Pancreas (tissue), 10 donors: ENCODE results near the gene ARHGEF38. TPM values are rescaled to one million over a fixed set of nuclear protein-coding genes. Genes with fewer than 3 reads are reported as not detected.
A peak's percentile ranks its signal among the peaks of the same experiment; 100 is the strongest.
"Not testable (repeated sequence)": the region's sequence is repeated elsewhere in the genome, so short reads cannot be mapped to it uniquely, and the experiment has no call there.

Source experiments
- ATAC-seq, 4 donors: fragments of 200-7000 bp; cut with Tn5 transposase; one replicate each; pipeline versions ENCODE4 v1.8.0 to v1.9.1; 2020; ENCODE audit warnings: mild to moderate bottlenecking in 4 of 4, moderate library complexity in 4 of 4
- DNase-seq, 6 donors: peaks; one replicate each; pipeline ENCODE4 v3.0.0-alpha.2; 2020
- FAIRE-seq: peaks from 2 replicates; lab custom pipeline; 2012; peaks lifted over from hg19 to GRCh38; lab: Jason Lieb, UNC
- H3K27ac ChIP-seq, 4 donors: fragments of 200-600 bp; sonication (generic); 1 replicate in 3 of 4; 2 replicates in 1 of 4; pipeline versions ENCODE4 v1.5.0 to v1.8.0; 2020
- H3K27me3 ChIP-seq, 4 donors: fragments of 200-600 bp; one replicate each; pipeline ENCODE4 v1.8.0; 2021
- H3K36me3 ChIP-seq, 3 donors: fragments of 200-600 bp; sonication (generic) in 1 of 3; one replicate each; pipeline versions ENCODE4 v1.5.0 to v1.8.0; 2020 to 2021
- H3K4me1 ChIP-seq, 3 donors: fragments of 200-600 bp; one replicate each; pipeline ENCODE4 v1.8.0; 2021
- H3K4me3 ChIP-seq, 4 donors: fragments of 200-600 bp; sonication (generic) in 2 of 4; one replicate each; pipeline versions ENCODE4 v1.5.0 to v1.8.0; 2020 to 2021
- H3K9me3 ChIP-seq, 4 donors: fragments of 200-600 bp; one replicate each; pipeline ENCODE4 v1.8.0; 2021
- WGBS, 2 donors: extraction: QIAGEN DNeasy Blood & Tissue Kit; methylation state at CpG; one replicate each; pipeline ENCODE4 v1.1.7; 2013; 5-methylcytosine and 5-hydroxymethylcytosine counted together
- intact Hi-C, 3 donors: fragments of 100-400 bp; cut with DNase I; formaldehyde crosslinking; loops; one replicate each; pipeline versions ENCODE4 v1.11.1 to v1.14.2; 2022
- polyA plus RNA-seq, 2 donors: library from polyadenylated mRNA; stranded (reverse); fragments of 200-250 nt; gene quantifications; one replicate each; pipeline ENCODE4 v1.2.3, GENCODE V29; 2013
- total RNA-seq, 6 donors: library from RNA; stranded (reverse); fragmentation: NEBNext Ultra II Directional in 4 of 6; extraction: Animal tissue kit (Norgen Biotek cat#: 25700) in 4 of 6; gene quantifications; one replicate each; pipeline versions ENCODE4 v1.2.1 to v1.2.4, GENCODE V29; 2021 to 2023
- TF ChIP-seq, protein P1 (sequence below), 4 donors: fragments of 200-600 bp; sonication (generic) in 3 of 4; IDR thresholded peaks; one replicate each; pipeline versions ENCODE4 v1.5.0 to v1.8.0; 2021; ENCODE audit warnings: antibody characterized with exemption in 4 of 4
- donor health status: healthy with polysubstance abuse.
- donor health status: DM: no; HTN: no; CAD: no; lungs with moderate emphysema.
- donor health status: DM: no; HTN: no; CAD: no.
- donor health status: control.
- donor health status: control.
- donor health status: Bipolar disorder and iron deficiency.
- donor health status: DM: yes; HTN: yes; CAD: no.
- donor health status: DM: no; HTN: no; CAD: no.
- donor health status: DM: no; HTN: no; CAD: no.
- donor health status: DM: yes; HTN: yes; CAD: no.

The ARHGEF38 gene
- total and polyA plus RNA-seq, 8 donors = 5.0 to 19.2 (median 8.2) TPM

DNA sequence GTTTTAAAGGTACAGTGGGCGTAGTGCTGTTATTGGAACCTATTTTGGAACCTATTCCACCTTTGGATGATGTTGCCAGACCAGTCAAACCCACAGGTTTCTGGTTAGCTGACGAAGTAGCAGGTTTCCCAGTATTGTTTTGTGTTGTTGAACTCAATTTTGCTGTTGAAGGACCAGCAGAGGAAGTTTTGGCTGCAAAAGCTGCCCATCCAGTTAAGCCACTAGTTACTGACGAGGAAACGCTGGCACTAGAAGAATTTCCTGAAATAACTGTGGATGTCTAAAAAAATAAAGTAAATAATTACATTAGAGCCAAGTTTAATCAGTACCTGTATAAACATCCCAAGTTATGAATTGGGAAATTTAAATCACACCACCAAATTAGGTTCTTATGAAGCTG lies 130.6 kb downstream of the ARHGEF38 start:
- H3K4me3 ChIP-seq = no peak overlapping the region
- DNase-seq (peak; percentile 68 to 94 (median 92)), FAIRE-seq (peak; percentile 39), ATAC-seq (peak; percentile 89 to 96 (median 92))
- no peaks in the 10 kb centered on the region for H3K27me3 ChIP-seq
- no peaks in the 10 kb centered on the region for H3K9me3 ChIP-seq
- 8 to 18% methylated on average over 4 of the region's 4 CpGs for WGBS, 2 donors
- peaks cover 30 to 37% (median 33%) of the 10 kb centered on the region in 3 donors for H3K4me1 ChIP-seq
- intact Hi-C loops = no loop called here
- peaks cover 0 to under 1% (median 0%) of the 10 kb centered on the region in 3 donors for H3K36me3 ChIP-seq
- TF ChIP-seq, protein P1, sequence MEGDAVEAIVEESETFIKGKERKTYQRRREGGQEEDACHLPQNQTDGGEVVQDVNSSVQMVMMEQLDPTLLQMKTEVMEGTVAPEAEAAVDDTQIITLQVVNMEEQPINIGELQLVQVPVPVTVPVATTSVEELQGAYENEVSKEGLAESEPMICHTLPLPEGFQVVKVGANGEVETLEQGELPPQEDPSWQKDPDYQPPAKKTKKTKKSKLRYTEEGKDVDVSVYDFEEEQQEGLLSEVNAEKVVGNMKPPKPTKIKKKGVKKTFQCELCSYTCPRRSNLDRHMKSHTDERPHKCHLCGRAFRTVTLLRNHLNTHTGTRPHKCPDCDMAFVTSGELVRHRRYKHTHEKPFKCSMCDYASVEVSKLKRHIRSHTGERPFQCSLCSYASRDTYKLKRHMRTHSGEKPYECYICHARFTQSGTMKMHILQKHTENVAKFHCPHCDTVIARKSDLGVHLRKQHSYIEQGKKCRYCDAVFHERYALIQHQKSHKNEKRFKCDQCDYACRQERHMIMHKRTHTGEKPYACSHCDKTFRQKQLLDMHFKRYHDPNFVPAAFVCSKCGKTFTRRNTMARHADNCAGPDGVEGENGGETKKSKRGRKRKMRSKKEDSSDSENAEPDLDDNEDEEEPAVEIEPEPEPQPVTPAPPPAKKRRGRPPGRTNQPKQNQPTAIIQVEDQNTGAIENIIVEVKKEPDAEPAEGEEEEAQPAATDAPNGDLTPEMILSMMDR (IDR thresholded peaks at IDR 0.05) = no peak
- peak overlapping the region in 2 of 4 donors; percentile 85 for H3K27ac ChIP-seq

DNA sequence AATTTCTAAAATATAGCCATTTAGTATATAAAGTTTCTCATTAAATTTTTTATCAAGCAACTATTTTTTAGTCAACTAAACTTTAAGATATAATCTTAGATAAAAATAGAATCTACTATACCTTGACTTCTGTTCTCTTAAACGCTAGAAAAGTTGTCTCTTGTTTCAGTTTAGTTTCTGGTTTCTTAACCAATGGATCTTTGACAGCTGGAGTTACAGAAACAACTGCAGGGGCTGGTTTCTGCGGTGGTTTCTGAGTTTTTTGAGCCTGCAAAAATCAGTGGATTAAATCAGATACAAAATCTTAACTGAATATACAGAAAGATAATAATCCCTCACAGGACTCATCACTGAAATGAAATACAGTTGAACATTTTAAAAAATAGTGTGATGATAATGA lies 134.2 kb downstream of the ARHGEF38 start:
- no peak for FAIRE-seq
- TF ChIP-seq, protein P1 (IDR thresholded peaks at IDR 0.05) = no peak
- Histone ChIP-seq H3K36me3 (peaks cover 0 to 9% (median 0%) of the 10 kb centered on the region in 3 donors), H3K27ac (no peak overlapping the region), H3K4me1 (peaks cover 11 to 28% (median 23%) of the 10 kb centered on the region in 3 donors), H3K9me3 (no peaks in the 10 kb centered on the region), H3K27me3 (no peaks in the 10 kb centered on the region), H3K4me3 (no peak overlapping the region)
- DNase-seq = no peak
- ATAC-seq = no peak
- 82 to 84% methylated on average over 2 of the region's 2 CpGs for WGBS, 2 donors
- intact Hi-C loops = no loop called here

DNA sequence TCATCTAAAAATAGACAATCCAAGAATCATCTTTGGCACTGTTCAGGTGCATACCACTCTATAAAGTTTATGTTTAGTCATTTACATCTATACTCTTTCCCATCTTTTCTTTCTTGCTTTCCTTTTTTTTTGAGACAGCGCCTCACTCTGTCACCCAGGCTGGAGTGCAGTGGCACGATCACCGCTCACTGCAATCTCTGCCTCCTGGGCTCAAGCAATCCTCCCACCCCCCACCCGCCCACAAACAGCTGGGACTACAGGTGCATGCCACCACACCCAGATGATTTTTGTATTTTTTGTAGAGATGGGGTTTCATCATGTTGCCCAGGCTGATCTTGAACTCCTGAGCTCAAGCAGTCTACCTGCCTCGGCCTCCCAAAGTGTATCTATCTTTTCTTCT lies 142.4 kb downstream of the ARHGEF38 start:
- H3K36me3 ChIP-seq, H3K27me3 ChIP-seq, H3K9me3 ChIP-seq, H3K4me1 ChIP-seq, DNase-seq, intact Hi-C loops, H3K4me3 ChIP-seq, H3K27ac ChIP-seq, ATAC-seq, FAIRE-seq: not testable (repeated sequence)
- WGBS, 2 donors = 96 to 99% methylated on average over 5 of the region's 5 CpGs

DNA sequence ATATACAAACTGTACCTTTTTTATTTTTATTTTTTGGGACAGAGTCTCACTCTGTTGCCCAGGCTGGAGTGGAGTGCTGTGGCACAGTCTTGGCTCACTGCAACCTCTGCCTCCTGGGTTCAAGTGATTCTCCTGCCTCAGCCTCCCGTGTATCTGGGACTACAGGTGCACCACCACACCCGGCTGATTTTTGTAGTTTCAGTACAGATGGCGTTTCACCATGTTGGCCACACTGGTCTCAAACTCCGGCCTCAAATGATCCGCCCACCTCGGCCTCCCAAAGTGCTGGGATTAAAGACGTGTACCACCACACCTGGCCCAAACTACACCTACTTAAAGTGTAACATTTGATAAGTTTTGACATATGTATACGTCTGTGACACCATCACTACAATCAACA lies 143.4 kb downstream of the ARHGEF38 start:
- H3K9me3 ChIP-seq, H3K27ac ChIP-seq, ATAC-seq, intact Hi-C loops, H3K4me1 ChIP-seq, DNase-seq, H3K27me3 ChIP-seq, H3K36me3 ChIP-seq, H3K4me3 ChIP-seq, FAIRE-seq: not testable (repeated sequence)
- 90 to 96% methylated on average over 8 of the region's 8 CpGs for WGBS, 2 donors

DNA sequence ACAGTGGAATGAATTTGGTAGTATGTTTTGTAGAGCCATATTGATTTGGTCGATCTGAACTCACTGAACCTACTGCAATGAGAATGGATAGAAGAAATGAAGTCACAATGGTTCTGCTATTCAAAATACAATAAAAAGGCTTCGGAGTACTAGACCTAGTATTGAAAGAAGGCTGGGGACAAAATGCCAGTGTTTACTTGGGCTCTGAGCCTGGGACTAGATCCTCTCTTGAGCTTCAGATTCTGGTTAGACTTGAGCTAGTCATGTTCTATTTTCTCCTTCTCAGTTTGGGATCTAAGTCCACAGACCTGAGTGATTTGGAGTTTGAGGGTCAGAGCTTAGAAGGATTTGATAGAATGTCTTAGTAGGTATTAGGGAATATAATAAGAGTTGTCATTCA lies 146.2 kb downstream of the ARHGEF38 start:
- 66 to 71% methylated on average over 2 of the region's 2 CpGs for WGBS, 2 donors
- Histone ChIP-seq H3K9me3 (no peaks in the 10 kb centered on the region), H3K4me3 (no peak overlapping the region), H3K4me1 (peaks cover 0 to 2% (median 0%) of the 10 kb centered on the region in 3 donors), H3K27ac (no peak overlapping the region), H3K36me3 (peaks cover 0 to 4% (median under 1%) of the 10 kb centered on the region in 3 donors), H3K27me3 (no peaks in the 10 kb centered on the region)
- TF ChIP-seq, protein P1 (IDR thresholded peaks at IDR 0.05) = no peak
- peak in 1 of 4 donors; percentile 41 for ATAC-seq
- intact Hi-C loops = no loop called here
- DNase-seq = no peak
- no peak for FAIRE-seq

DNA sequence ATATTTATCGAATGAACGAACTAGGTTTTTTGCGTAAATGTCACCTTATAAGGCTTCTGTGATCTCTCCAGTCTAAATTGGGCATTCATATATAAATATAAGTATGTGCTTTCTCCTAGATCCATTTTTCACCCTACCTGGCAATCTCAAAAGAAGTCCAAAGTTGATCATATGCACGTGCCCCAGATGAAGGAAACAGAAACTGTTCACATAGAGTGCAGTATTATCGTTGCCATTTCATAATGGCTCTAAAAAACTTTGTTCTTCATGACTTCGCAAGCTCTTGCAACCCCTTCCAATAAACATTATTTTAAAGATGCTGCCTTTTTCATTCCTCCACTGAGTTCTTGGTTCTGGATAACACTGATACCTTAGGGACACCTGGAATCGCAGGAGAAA lies 155.4 kb downstream of the ARHGEF38 start:
- Histone ChIP-seq H3K27me3 (no peaks in the 10 kb centered on the region), H3K36me3 (no peaks in the 10 kb centered on the region), H3K4me3 (peak overlapping the region; percentile 71 to 89 (median 80)), H3K9me3 (no peaks in the 10 kb centered on the region), H3K4me1 (peaks cover 6 to 14% (median 11%) of the 10 kb centered on the region in 3 donors), H3K27ac (peak overlapping the region in 3 of 4 donors; percentile 84 to 93 (median 92))
- 10 to 12% methylated on average over 7 of the region's 7 CpGs for WGBS, 2 donors
- intact Hi-C loops = no loop called here
- FAIRE-seq (no peak), DNase-seq (no peak), ATAC-seq (peak in 2 of 4 donors; percentile 7 to 13)
- TF ChIP-seq, protein P1 (IDR thresholded peaks at IDR 0.05) = no peak
